HEK293 (cell line): ENCODE results near the gene EVL.

Source experiments
- CTCF ChIA-PET: fragments of 350-600 bp; formaldehyde crosslinking; extraction: SDS; loops from one replicate; lab custom pipeline; 2021; ENCODE audit warnings: antibody characterized with exemption; lab: Yijun Ruan, JAX
- POLR2A ChIA-PET: fragments of 300-600 bp; formaldehyde crosslinking; extraction: SDS; loops from one replicate; lab custom pipeline; 2020; ENCODE audit warnings: antibody characterized with exemption, inconsistent platforms; lab: Yijun Ruan, JAX
- H3K27ac ChIP-seq: fragments of 200-500 bp; sonication (Bioruptor generic); 2 replicates; pipeline ENCODE4 v1.5.1; 2014; ENCODE audit warnings: low read depth, low read length, control low read depth, inconsistent platforms; ENCODE audit errors: extremely low read depth
- H3K36me3 ChIP-seq, 2 experiments: fragments of 200-500 bp in 1 of 2; sonication (Bioruptor generic) in 1 of 2; 1 replicate in 1 of 2; 2 replicates in 1 of 2; pipeline ENCODE4 v1.5.1; 2014 to 2017; ENCODE audit warnings: inconsistent platforms in 2 of 2, low read length in 2 of 2; ENCODE audit not compliant: control insufficient read depth in 2 of 2, insufficient read depth in 1 of 2
- H3K4me1 ChIP-seq: fragments of 200-500 bp; sonication (Bioruptor generic); 2 replicates; pipeline ENCODE4 v1.5.1; 2014; ENCODE audit warnings: mild to moderate bottlenecking, low read length, inconsistent platforms; ENCODE audit not compliant: control insufficient read depth, insufficient read depth
- H3K4me3 ChIP-seq: 2 replicates; pipeline ENCODE4 v1.5.1; 2011; ENCODE audit warnings: low read depth, mild to moderate bottlenecking, control low read depth, low read length, moderate library complexity
- H3K9me3 ChIP-seq: fragments of 200-500 bp; sonication (Bioruptor generic); 2 replicates; pipeline ENCODE4 v1.5.1; 2014; ENCODE audit warnings: low read depth, low read length, inconsistent platforms; ENCODE audit not compliant: control insufficient read depth, insufficient read depth
- INSM2 ChIP-seq: fragments of 450-650 bp; formaldehyde crosslinking; IDR thresholded peaks from 2 replicates; pipeline ENCODE4 v1.5.1; 2016; ENCODE audit warnings: missing biosample characterization, missing genetic modification characterization
- KLF10 ChIP-seq: fragments of 450-650 bp; IDR thresholded peaks from 2 replicates; pipeline ENCODE4 v1.5.1; 2018; ENCODE audit warnings: missing biosample characterization, mild to moderate bottlenecking, missing genetic modification characterization
- MZF1 ChIP-seq: fragments of 450-650 bp; formaldehyde crosslinking; IDR thresholded peaks from 2 replicates; pipeline ENCODE4 v1.5.1; 2017; ENCODE audit warnings: missing biosample characterization, missing genetic modification characterization, borderline replicate concordance
- WT1 ChIP-seq: fragments of 450-650 bp; formaldehyde crosslinking; IDR thresholded peaks from 2 replicates; pipeline ENCODE4 v1.5.1; 2016; ENCODE audit warnings: missing biosample characterization, missing genetic modification characterization
- ZBTB48 ChIP-seq: fragments of 450-650 bp; formaldehyde crosslinking; IDR thresholded peaks from 2 replicates; pipeline ENCODE4 v1.5.1; 2016; ENCODE audit warnings: missing biosample characterization, missing genetic modification characterization
- ZBTB49 ChIP-seq: fragments of 450-650 bp; formaldehyde crosslinking; IDR thresholded peaks from 2 replicates; pipeline ENCODE4 v1.5.1; 2016; ENCODE audit warnings: missing biosample characterization, missing genetic modification characterization, low read depth
- ZEB2 ChIP-seq: fragments of 450-650 bp; formaldehyde crosslinking; IDR thresholded peaks from 2 replicates; pipeline ENCODE4 v1.5.1; 2016; ENCODE audit warnings: missing biosample characterization, missing genetic modification characterization
- ZIC2 ChIP-seq: fragments of 450-650 bp; formaldehyde crosslinking; IDR thresholded peaks from 2 replicates; pipeline ENCODE4 v1.5.1; 2016; ENCODE audit warnings: missing biosample characterization, missing genetic modification characterization
- ZNF146 ChIP-seq: fragments of 450-650 bp; formaldehyde crosslinking; IDR thresholded peaks from 2 replicates; pipeline ENCODE4 v1.5.1; 2016; ENCODE audit warnings: missing biosample characterization, missing genetic modification characterization
- ZNF155 ChIP-seq: fragments of 450-650 bp; formaldehyde crosslinking; IDR thresholded peaks from 2 replicates; pipeline ENCODE4 v1.5.1; 2016; ENCODE audit warnings: missing biosample characterization, missing genetic modification characterization
- ZNF248 ChIP-seq: fragments of 450-650 bp; formaldehyde crosslinking; IDR thresholded peaks from 2 replicates; pipeline ENCODE4 v1.5.1; 2017; ENCODE audit warnings: missing biosample characterization, missing genetic modification characterization
- ZNF324 ChIP-seq: fragments of 450-650 bp; formaldehyde crosslinking; IDR thresholded peaks from 2 replicates; pipeline ENCODE4 v1.5.1; 2016; ENCODE audit warnings: missing biosample characterization, missing genetic modification characterization
- ZNF549 ChIP-seq: fragments of 450-650 bp; IDR thresholded peaks from 2 replicates; pipeline ENCODE4 v1.5.1; 2018; ENCODE audit warnings: missing biosample characterization, missing genetic modification characterization, mild to moderate bottlenecking, inconsistent platforms, moderate library complexity
- ZNF610 ChIP-seq: fragments of 450-650 bp; formaldehyde crosslinking; IDR thresholded peaks from 2 replicates; pipeline ENCODE4 v1.5.1; 2016; ENCODE audit warnings: missing biosample characterization, missing genetic modification characterization, borderline replicate concordance
- ZNF677 ChIP-seq: fragments of 450-650 bp; IDR thresholded peaks from 2 replicates; pipeline ENCODE4 v1.5.0; 2018; ENCODE audit warnings: missing biosample characterization, mild to moderate bottlenecking, missing genetic modification characterization, moderate library complexity
- ZSCAN16 ChIP-seq: fragments of 450-650 bp; formaldehyde crosslinking; IDR thresholded peaks from 2 replicates; pipeline ENCODE4 v1.5.1; 2016; ENCODE audit warnings: missing biosample characterization, missing genetic modification characterization
- TF ChIP-seq, protein P1 (sequence below): fragments of 450-650 bp; formaldehyde crosslinking; IDR thresholded peaks from 2 replicates; pipeline ENCODE4 v1.5.1; 2017; ENCODE audit warnings: missing biosample characterization, missing genetic modification characterization

EVL gene

GRCh38 chr14:100034961-100035500, 30.2 kb upstream of the EVL start:
- H3K36me3 ChIP-seq: no peaks in the 10 kb centered on the region
- no peaks in the 10 kb centered on the region for H3K9me3 ChIP-seq
- H3K4me1 ChIP-seq: peaks cover 46% of the 10 kb centered on the region
- ChIA-PET POLR2A (interaction anchor here (0.6 kb wide), 1 partner anchor 89 kb away, joined by 3 read pairs; no protein-coding TSS in a partner anchor), CTCF (interaction anchor here (0.6 kb wide), 2 partner anchors 19 to 611 kb away, joined by 3 to 5 read pairs; no protein-coding TSS in a partner anchor)
- H3K4me3 ChIP-seq: no peak overlapping the region
- H3K27ac ChIP-seq: no peak overlapping the region
- TF ChIP-seq KLF10 (tag by site-specific recombination): no peak
- TF ChIP-seq, protein P1, sequence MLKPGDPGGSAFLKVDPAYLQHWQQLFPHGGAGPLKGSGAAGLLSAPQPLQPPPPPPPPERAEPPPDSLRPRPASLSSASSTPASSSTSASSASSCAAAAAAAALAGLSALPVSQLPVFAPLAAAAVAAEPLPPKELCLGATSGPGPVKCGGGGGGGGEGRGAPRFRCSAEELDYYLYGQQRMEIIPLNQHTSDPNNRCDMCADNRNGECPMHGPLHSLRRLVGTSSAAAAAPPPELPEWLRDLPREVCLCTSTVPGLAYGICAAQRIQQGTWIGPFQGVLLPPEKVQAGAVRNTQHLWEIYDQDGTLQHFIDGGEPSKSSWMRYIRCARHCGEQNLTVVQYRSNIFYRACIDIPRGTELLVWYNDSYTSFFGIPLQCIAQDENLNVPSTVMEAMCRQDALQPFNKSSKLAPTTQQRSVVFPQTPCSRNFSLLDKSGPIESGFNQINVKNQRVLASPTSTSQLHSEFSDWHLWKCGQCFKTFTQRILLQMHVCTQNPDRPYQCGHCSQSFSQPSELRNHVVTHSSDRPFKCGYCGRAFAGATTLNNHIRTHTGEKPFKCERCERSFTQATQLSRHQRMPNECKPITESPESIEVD (tag by site-specific recombination): peak; percentile 39; the same call in 1 of the 2 replicates
- TF ChIP-seq ZNF610 (tag by site-specific recombination): no peak

DNA sequence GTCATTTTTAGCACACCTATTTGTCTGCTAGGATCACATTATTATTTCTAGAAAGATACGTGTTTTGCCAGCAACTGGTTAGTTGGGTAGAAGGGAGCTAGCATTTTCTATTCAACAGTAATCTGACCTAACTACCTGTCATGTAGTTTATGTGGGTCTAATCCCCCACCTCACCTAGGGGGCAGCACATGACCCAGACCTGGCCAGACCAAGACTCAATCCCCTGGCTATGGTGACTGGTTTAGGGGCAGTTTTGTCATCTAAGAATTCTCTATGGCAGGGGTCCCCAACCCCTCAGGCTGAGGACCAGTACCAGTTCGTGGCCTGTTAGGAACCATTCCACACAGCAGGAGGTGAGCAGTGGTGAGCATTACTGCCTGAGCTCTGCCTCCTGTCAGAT, 29.5 kb upstream of the EVL start:
- TF ChIP-seq ZEB2 (no peak), ZIC2 (tag by site-specific recombination) (peak; percentile 15; the same call in 1 of the 2 replicates)
- Histone ChIP-seq H3K4me1 (peaks cover 45% of the 10 kb centered on the region), H3K27ac (no peak overlapping the region), H3K36me3 (no peaks in the 10 kb centered on the region), H3K9me3 (no peaks in the 10 kb centered on the region), H3K4me3 (no peak overlapping the region)
- CTCF ChIA-PET: interaction anchor here (0.6 to 1.3 kb wide), 2 partner anchors 18 to 72 kb away, joined by 3 to 5 read pairs; no protein-coding TSS in a partner anchor
- POLR2A ChIA-PET: interaction anchor here (0.6 kb wide), 1 partner anchor 90 kb away, joined by 3 read pairs; no protein-coding TSS in a partner anchor

GRCh38 chr14:100037353-100037752, 27.9 kb upstream of the EVL start:
- H3K36me3 ChIP-seq: no peaks in the 10 kb centered on the region
- H3K4me1 ChIP-seq: peaks cover 36% of the 10 kb centered on the region
- H3K27ac ChIP-seq: no peak overlapping the region
- H3K9me3 ChIP-seq: no peaks in the 10 kb centered on the region
- ChIA-PET POLR2A (interaction anchor here (0.9 kb wide), 1 partner anchor 10 kb away, joined by 4 read pairs; no protein-coding TSS in a partner anchor), CTCF (interaction anchor here (1.0 to 1.2 kb wide), 2 partner anchors 12 to 39 kb away, joined by 3 to 5 read pairs; no protein-coding TSS in a partner anchor)
- TF ChIP-seq ZNF677 (tag by site-specific recombination) (no peak), ZNF248 (tag by site-specific recombination) (no peak), ZNF146 (tag by site-specific recombination) (no peak), ZNF549 (no peak), ZSCAN16 (no peak), ZNF155 (tag by site-specific recombination) (no peak), ZNF324 (tag by site-specific recombination) (no peak), MZF1 (tag by site-specific recombination) (no peak), ZBTB49 (tag by site-specific recombination) (no peak), WT1 (tag by site-specific recombination) (no peak), ZBTB48 (tag by site-specific recombination) (no peak), INSM2 (no peak)
- H3K4me3 ChIP-seq: no peak overlapping the region
